GM18873 (cell line): ENCODE measurements around the gene CORO1C.
"Not testable (repeated sequence)": the region's sequence is repeated elsewhere in the genome, so short reads cannot be mapped to it uniquely, and the experiment has no call there.

Experiments
- ATAC-seq: cut with Tn5 transposase; IDR thresholded peaks from one replicate; pipeline ENCODE4 v1.9.1; 2021; ENCODE audit warnings: mild to moderate bottlenecking, moderate library complexity, moderate number of reproducible peaks; ENCODE audit not compliant: unreplicated experiment, low FRiP score

Gene CORO1C

GRCh38 chr12:108756421-108756820 is 25.1 kb upstream of the CORO1C start:
- ATAC-seq: no peak

- ATAC-seq: no peak
These were observed 24.2 kb upstream of the CORO1C start for GRCh38 chr12:108755481-108755880.

DNA sequence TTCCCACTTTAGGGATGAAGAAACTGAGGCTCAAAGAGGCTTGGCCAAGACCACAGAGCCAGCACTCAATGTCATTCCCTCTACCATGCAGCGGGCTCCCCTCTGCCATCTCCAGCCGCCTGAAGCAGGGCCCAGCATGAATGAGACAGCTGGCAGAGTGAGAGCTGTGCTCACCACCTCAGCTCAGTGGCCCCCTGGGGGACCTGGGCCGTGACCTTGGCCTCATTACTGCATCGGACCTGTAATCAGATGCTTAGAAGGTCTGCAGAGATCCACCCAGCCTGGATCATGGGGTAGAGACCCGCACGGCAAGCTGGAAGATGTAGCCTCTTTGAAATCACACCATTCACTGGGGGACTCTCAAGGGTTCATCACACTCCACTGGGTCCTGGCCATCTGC is 22.7 kb upstream of the CORO1C start:
- no peak for ATAC-seq

DNA sequence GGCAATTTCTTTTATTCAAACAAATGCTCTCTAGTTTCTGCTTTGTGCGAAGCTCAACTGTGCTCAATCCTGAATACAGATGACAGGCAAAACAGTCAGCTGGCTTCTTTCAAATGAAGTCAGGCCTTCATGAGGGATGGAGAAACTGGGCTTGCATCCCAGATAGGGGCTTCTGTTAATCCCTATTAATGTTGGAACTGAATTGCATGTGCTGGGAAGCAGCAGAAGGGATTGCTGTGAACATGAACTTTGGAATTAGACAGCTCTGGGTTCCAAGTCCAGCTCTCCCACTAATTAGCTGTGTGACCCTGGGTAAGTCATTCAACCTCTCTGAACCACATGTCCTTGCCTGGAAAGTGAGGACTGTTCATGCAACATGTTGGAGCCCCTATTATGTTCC is 21.1 kb upstream of the CORO1C start:
- ATAC-seq: no peak

- ATAC-seq: no peak
These were observed 20.5 kb upstream of the CORO1C start for GRCh38 chr12:108751821-108752220.

DNA sequence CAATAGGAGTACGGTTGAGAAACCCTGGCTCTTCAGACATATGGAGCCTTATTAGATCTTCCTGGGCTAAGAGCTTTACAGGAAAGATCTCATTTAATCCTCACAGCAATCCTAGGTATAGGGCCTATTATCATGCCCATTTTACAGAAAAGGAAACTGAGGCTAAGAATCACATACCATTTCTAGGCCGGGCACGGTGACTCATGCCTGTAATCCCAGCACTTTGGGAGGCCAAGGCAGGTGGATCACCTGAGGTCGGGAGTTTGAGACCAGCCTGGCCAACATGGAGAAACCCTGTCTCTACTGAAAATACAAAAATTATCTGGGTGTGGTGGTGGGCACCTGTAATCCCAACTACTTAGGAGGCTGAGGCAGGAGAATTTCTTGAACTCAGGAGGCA is 19.7 kb upstream of the CORO1C start:
- not testable (repeated sequence) for ATAC-seq

GRCh38 chr12:108750526-108750925 is 19.2 kb upstream of the CORO1C start:
- no peak for ATAC-seq

GRCh38 chr12:108747563-108747962 is 16.2 kb upstream of the CORO1C start:
- ATAC-seq: no peak

GRCh38 chr12:108745641-108746040 is 14.3 kb upstream of the CORO1C start:
- no peak for ATAC-seq

DNA sequence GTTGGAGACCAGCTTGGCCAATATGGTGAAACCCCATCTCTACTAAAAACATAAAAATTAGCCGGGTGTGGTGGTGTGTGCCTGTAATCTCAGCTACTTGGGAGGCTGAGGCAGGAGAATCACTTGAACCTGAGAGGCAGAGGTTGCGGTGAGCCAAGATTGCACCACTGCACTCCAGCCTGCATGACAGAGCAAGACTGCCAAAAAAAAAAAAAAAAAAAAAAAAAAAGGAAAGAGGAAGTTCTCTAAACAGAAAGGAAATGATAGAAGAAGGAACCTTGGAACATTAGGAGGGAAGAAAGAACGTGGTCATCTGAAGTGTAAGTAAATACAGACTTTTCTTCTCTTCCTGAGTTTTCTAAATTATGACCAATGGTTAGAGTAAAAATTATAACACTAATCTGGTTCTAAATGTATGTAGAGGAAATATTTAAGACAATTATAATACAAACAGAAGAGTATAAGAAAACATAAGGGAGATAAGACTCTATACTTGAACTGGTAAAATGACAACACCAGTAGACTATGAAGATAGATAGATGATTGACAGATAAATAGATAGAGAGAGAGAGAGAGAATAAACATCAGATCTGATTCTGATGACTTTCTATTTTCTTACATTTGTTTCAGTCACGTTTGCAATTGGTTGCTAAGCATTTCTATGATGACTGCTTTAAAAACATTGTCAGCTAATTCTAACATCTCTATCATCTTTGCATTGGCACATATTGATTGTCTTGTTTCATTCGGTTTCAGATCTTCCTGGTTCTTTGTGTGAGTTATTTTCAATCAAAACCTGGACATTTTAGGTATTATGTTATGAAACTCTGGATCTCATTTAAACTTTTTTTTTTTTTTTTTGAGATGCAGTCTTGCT is 12.9 kb upstream of the CORO1C start:
- ATAC-seq: no peak

- no peak for ATAC-seq
These were observed 6.9 kb upstream of the CORO1C start for GRCh38 chr12:108738170-108738569.

GRCh38 chr12:108735855-108736254 is 4.5 kb upstream of the CORO1C start:
- no peak for ATAC-seq

GRCh38 chr12:108734200-108734906 is 3.0 kb upstream of the CORO1C start:
- no peak for ATAC-seq

- not testable (repeated sequence) for ATAC-seq
These were observed 1.9 kb upstream of the CORO1C start for GRCh38 chr12:108733230-108733531.

DNA sequence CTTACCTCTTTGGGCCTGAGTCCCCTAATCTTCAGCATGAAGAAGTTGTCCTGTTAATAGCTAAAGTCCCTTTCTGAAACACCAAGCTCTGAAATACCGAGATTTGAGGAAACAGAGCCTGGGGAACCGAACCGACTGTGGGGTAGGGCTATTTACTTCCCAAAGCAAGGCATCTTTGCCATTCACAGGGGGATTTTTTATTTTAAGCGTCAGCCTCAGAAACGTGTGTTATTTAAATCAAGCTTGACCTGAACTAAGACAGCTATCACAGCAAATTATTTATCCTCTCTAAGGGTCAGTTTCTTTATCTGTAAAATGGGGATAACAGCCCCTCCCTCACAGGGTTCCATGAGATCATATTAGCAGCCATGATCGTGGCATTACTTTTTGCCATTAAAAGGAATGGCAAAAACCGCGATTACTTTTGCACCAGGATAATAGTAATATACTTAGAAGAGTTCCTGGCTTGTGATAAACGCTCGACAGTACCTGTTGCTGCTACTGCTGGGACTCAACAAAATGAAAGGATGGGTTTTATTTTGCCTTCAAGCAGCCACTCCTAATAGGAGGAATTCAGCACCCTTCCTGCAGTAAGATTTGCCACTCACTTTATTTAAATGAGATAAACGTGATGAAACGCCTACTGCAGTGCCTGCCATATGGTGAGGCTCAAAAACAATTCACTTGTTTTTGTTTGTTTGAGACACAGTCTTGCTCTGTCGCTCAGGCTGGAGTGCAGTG is 1.3 kb upstream of the CORO1C start:
- no peak for ATAC-seq

- peak; percentile 35 for ATAC-seq
These were observed 646 bp upstream of the CORO1C start for GRCh38 chr12:108731866-108732461.

- ATAC-seq: no peak
These were observed 783 bp downstream of the CORO1C start for GRCh38 chr12:108730365-108731104.

- ATAC-seq: no peak
These were observed 1.5 kb downstream of the CORO1C start for GRCh38 chr12:108729612-108730364.

DNA sequence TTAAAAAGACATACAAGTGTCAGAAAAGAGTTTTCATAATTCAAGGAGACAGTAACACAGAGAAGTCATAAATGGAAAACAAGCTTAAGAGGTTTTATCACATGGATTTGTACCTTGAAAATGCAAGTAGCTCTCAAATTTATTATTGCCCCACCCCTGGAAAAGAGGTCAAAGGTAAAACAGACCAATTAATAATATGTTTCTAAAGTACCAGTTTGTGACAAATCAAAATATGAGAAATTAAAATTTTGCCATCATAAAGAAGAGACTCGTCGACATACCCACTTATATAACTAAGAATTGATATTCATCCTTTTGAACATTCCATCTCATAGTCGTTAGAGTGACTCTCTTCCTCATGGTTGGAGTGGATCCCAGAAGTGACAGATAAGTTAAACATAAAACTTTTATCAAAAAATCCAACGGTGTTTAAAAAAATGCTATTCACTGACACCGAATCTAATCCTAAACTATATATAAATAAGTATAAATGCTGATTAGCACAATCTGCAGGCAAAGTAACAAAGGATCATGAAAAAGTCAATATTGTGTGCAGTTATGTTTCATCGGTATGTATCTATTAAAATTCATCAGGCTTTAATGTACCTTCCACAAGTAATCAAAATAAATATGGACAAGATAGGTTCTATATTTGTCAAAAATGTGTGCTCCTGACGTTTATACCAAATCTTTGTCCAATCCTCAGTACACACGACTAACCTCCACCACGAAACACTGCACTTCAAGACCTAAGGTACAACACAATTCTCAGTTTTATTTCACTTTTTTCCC is 2.3 kb downstream of the CORO1C start:
- ATAC-seq: no peak
